ENCODE measurements around the gene IL17RB. TPM values are rescaled to one million over a fixed set of nuclear protein-coding genes. Genes with fewer than 3 reads are reported as not detected.

Gene IL17RB
- polyA plus RNA-seq, 1 experiment: not detected

DNA sequence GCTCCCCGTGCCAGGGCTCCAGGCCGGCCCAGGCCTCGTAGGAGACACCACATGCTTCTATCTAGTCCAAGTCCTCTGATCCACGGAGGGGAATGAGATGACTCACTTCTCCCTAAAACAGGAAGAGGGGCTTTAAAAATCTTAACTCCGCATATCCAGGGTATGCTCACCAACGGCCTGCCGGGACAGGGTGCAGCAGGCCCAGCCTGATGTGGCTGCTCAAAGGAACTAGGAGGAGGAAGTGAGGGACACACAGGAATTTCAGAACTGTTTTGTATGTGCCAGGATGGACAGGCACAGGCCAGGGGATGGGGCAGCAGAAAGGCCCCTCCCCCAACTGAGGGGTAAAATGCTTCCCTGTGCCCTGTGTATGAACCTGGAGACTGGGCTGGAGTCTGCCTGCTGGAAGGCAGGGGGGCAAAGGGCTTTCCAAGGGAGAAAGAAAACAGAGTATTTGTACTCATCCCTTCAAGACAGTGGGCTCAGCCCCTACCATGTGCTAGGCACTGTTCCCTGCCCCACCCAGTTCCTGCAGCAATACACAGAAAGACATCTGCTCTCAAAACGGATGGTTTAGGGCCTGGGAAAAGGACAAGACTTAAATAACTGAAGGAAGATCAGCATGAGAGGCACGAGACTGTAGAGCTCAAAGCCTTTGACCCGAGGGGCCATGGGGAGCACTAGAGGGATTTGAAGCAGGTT, 22.3 kb upstream of the IL17RB start:
- no peak overlapping the region for H3K27ac ChIP-seq (ENCODE audit: low read depth, low read length)
- CTCF ChIA-PET: no interaction called here
- H3K9me3 ChIP-seq (ENCODE audit: control insufficient read depth, insufficient read depth, low read length): no peaks in the 10 kb centered on the region; the same call in 1 of the 2 replicates
- peaks cover 2% of the 10 kb centered on the region for H3K27me3 ChIP-seq (ENCODE audit: control insufficient read depth, insufficient read depth, low read length)
- DNase-seq (ENCODE audit: low read depth, low spot score): no peak
- no peak overlapping the region for H3K4me3 ChIP-seq (ENCODE audit: low read depth, low read length)
- TF ChIP-seq CTCF (IDR thresholded peaks at IDR 0.05; ENCODE audit: low read depth, low read length): no peak
- POLR2A ChIA-PET: no interaction called here

- no peak overlapping the region for H3K27ac ChIP-seq (ENCODE audit: low read depth, low read length)
- H3K27me3 ChIP-seq (ENCODE audit: control insufficient read depth, insufficient read depth, low read length): peaks cover 2% of the 10 kb centered on the region
- CTCF ChIA-PET: no interaction called here
- no peaks in the 10 kb centered on the region; the same call in 1 of the 2 replicates for H3K9me3 ChIP-seq (ENCODE audit: control insufficient read depth, insufficient read depth, low read length)
- DNase-seq (ENCODE audit: low read depth, low spot score): no peak
- POLR2A ChIA-PET: no interaction called here
- TF ChIP-seq CTCF (IDR thresholded peaks at IDR 0.05; ENCODE audit: low read depth, low read length): no peak
- H3K4me3 ChIP-seq (ENCODE audit: low read depth, low read length): no peak overlapping the region
Observed at GRCh38 chr3:53824795-53825194, 21.6 kb upstream of the IL17RB start.

DNA sequence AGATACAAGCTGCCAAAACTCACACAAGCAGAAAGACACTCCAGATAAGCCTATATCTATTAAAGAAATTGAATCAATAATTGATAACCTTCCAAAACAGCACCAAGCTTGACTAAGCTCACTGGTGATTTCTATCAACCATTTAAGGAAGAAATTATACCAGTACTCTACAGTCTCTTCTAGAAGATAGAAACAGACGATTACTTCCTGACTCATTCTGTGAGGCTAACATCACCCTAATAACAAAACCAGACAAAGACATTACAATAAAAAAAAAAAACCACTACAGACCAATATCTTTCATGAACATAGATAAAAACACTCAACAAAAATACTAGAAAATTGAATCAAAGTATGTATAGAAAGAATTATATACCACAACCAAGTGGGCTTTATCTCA, 20.3 kb upstream of the IL17RB start:
- H3K27ac ChIP-seq (ENCODE audit: low read depth, low read length): no peak overlapping the region
- ChIA-PET POLR2A (no interaction called here), CTCF (no interaction called here)
- no peak for DNase-seq (ENCODE audit: low read depth, low spot score)
- no peaks in the 10 kb centered on the region; the same call in 1 of the 2 replicates for H3K9me3 ChIP-seq (ENCODE audit: control insufficient read depth, insufficient read depth, low read length)
- no peak overlapping the region for H3K4me3 ChIP-seq (ENCODE audit: low read depth, low read length)
- TF ChIP-seq CTCF (IDR thresholded peaks at IDR 0.05; ENCODE audit: low read depth, low read length): no peak
- peaks cover 2% of the 10 kb centered on the region for H3K27me3 ChIP-seq (ENCODE audit: control insufficient read depth, insufficient read depth, low read length)

- no peak for TF ChIP-seq CTCF (IDR thresholded peaks at IDR 0.05; ENCODE audit: low read depth, low read length)
- CTCF ChIA-PET: no interaction called here
- no peak for DNase-seq (ENCODE audit: low read depth, low spot score)
Observed at GRCh38 chr3:53828581-53828980, 17.8 kb upstream of the IL17RB start.

DNA sequence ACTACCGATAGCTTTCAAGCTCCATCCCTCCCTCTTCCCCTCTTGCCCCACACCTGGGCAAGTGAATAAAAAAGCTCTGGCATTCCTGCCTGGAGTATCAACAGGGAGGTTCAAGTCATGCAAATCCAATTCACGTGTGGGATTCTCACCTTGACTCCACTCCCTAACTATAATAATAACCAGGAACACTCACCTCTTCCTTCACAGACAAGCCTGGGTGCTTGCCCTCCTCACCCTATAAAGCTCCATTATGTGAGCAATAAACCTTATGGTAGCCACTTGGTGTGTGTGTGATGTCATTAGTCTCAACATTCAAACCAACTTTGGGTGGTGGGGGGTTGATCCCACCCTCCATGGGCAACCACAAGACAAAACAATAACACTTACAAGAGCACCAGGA, 16.8 kb upstream of the IL17RB start:
- no peak overlapping the region for H3K4me3 ChIP-seq (ENCODE audit: low read depth, low read length)
- peaks cover 2% of the 10 kb centered on the region for H3K27me3 ChIP-seq (ENCODE audit: control insufficient read depth, insufficient read depth, low read length)
- no peaks in the 10 kb centered on the region for H3K9me3 ChIP-seq (ENCODE audit: control insufficient read depth, insufficient read depth, low read length)
- TF ChIP-seq CTCF (IDR thresholded peaks at IDR 0.05; ENCODE audit: low read depth, low read length): no peak
- ChIA-PET POLR2A (no interaction called here), CTCF (no interaction called here)
- DNase-seq (ENCODE audit: low read depth, low spot score): no peak
- H3K27ac ChIP-seq (ENCODE audit: low read depth, low read length): no peak overlapping the region

More at GRCh38 chr3:53828581-53828980, 17.8 kb upstream of the IL17RB start:
- H3K4me3 ChIP-seq (ENCODE audit: low read depth, low read length): no peak overlapping the region
- POLR2A ChIA-PET: no interaction called here
- no peak overlapping the region for H3K27ac ChIP-seq (ENCODE audit: low read depth, low read length)
- H3K27me3 ChIP-seq (ENCODE audit: control insufficient read depth, insufficient read depth, low read length): peaks cover 2% of the 10 kb centered on the region
- H3K9me3 ChIP-seq (ENCODE audit: control insufficient read depth, insufficient read depth, low read length): no peaks in the 10 kb centered on the region
